Measurements from ENCODE around the gene DHODH. TPM values are rescaled to one million over a fixed set of nuclear protein-coding genes. Genes with fewer than 3 reads are reported as not detected.
"Not testable (repeated sequence)": the region's sequence is repeated elsewhere in the genome, so short reads cannot be mapped to it uniquely, and the experiment has no call there.

Gene DHODH
- total RNA-seq, 6 experiments from 2014 or later: 6.8 to 10.0 (median 8.8) TPM

GRCh38 chr16:72072514-72073342 is 64.2 kb downstream of the DHODH start:
- TF ChIP-seq CTCF (IDR thresholded peaks at IDR 0.05): no peak
- no peak overlapping the region for H3K4me3 Mint-ChIP-seq
- no peaks in the 10 kb centered on the region for H3K4me1 Mint-ChIP-seq (ENCODE audit: low read depth)
- no peaks in the 10 kb centered on the region for H3K9me3 Mint-ChIP-seq
- H3K36me3 Mint-ChIP-seq (ENCODE audit: low read depth): no peaks in the 10 kb centered on the region
- H3K27ac Mint-ChIP-seq: no peak overlapping the region
- peaks cover 3% of the 10 kb centered on the region for H3K27me3 Mint-ChIP-seq (ENCODE audit: insufficient read depth)
- DNase-seq: no peak

- no peak for TF ChIP-seq CTCF (IDR thresholded peaks at IDR 0.05)
- no peak for DNase-seq
- Mint-ChIP-seq H3K27me3 (ENCODE audit: insufficient read depth) (peaks cover 3% of the 10 kb centered on the region), H3K9me3 (no peaks in the 10 kb centered on the region), H3K4me3 (no peak overlapping the region), H3K4me1 (ENCODE audit: low read depth) (no peaks in the 10 kb centered on the region), H3K36me3 (ENCODE audit: low read depth) (no peaks in the 10 kb centered on the region), H3K27ac (no peak overlapping the region)
Measured at GRCh38 chr16:72073560-72074230, 65.2 kb downstream of the DHODH start.

GRCh38 chr16:72075067-72075466 is 66.5 kb downstream of the DHODH start:
- not testable (repeated sequence) for H3K27ac Mint-ChIP-seq; H3K36me3 Mint-ChIP-seq (ENCODE audit: low read depth); H3K9me3 Mint-ChIP-seq; H3K27me3 Mint-ChIP-seq (ENCODE audit: insufficient read depth); H3K4me1 Mint-ChIP-seq (ENCODE audit: low read depth); H3K4me3 Mint-ChIP-seq; DNase-seq

Other genes starting within 250 kb of the DHODH start
- 100 to 1,000 TPM in 5 of 6 experiments, 10 to 100 TPM in 1; 87.5 to 115 (median 106) TPM for gene AP1G1, start 199.9 kb upstream of the DHODH start, total RNA-seq (2021; fragmentation: NEBNext Ultra II Directional; extraction: Animal tissue kit (Norgen Biotek cat#: 25700))
- gene ATXN1L, start 162.8 kb upstream of the DHODH start, total RNA-seq (2021; fragmentation: NEBNext Ultra II Directional; extraction: Animal tissue kit (Norgen Biotek cat#: 25700)): 10 to 100 TPM; 14.9 to 19.0 (median 17.2) TPM
- gene ZNF821, start 124.6 kb upstream of the DHODH start, total RNA-seq (2021; fragmentation: NEBNext Ultra II Directional; extraction: Animal tissue kit (Norgen Biotek cat#: 25700)): 1 to 10 TPM; 4.1 to 6.2 (median 4.7) TPM
- 100 to 1,000 TPM; 113 to 136 (median 125) TPM for gene IST1, start 113.2 kb upstream of the DHODH start, total RNA-seq (2021; fragmentation: NEBNext Ultra II Directional; extraction: Animal tissue kit (Norgen Biotek cat#: 25700))
- not detected for gene PKD1L3, start 8.3 kb upstream of the DHODH start, total RNA-seq (2021; fragmentation: NEBNext Ultra II Directional; extraction: Animal tissue kit (Norgen Biotek cat#: 25700))
- not detected for gene HP, start 45.8 kb downstream of the DHODH start, total RNA-seq (2021; fragmentation: NEBNext Ultra II Directional; extraction: Animal tissue kit (Norgen Biotek cat#: 25700))
- not detected for gene HPR, start 54.5 kb downstream of the DHODH start, total RNA-seq (2021; fragmentation: NEBNext Ultra II Directional; extraction: Animal tissue kit (Norgen Biotek cat#: 25700))
- 10 to 100 TPM in 3 of 6 experiments, 1 to 10 TPM in 3; 5.9 to 10.4 (median 9.9) TPM for gene TXNL4B, start 84.9 kb downstream of the DHODH start, total RNA-seq (2021; fragmentation: NEBNext Ultra II Directional; extraction: Animal tissue kit (Norgen Biotek cat#: 25700))
- 10 to 100 TPM; 51.1 to 58.2 (median 55.6) TPM for gene DHX38, start 85.1 kb downstream of the DHODH start, total RNA-seq (2021; fragmentation: NEBNext Ultra II Directional; extraction: Animal tissue kit (Norgen Biotek cat#: 25700))
- gene PMFBP1, start 163.4 kb downstream of the DHODH start, total RNA-seq (2021; fragmentation: NEBNext Ultra II Directional; extraction: Animal tissue kit (Norgen Biotek cat#: 25700)): under 1 TPM in 2 of 6 experiments, not detected in 4; 0.07 to 0.31 TPM

All from HFFc6 (cell line).